HL-60/S4 (cell line): Measurements from ENCODE around the gene SLC2A10.

Source experiments
- in situ Hi-C: fragments of 300-500 bp; cut with MboI; formaldehyde crosslinking; loops from 2 replicates; pipeline ENCODE4 v1.14.3; 2022; ENCODE audit warnings: low sequenced_read_pairs

SLC2A10 gene

DNA sequence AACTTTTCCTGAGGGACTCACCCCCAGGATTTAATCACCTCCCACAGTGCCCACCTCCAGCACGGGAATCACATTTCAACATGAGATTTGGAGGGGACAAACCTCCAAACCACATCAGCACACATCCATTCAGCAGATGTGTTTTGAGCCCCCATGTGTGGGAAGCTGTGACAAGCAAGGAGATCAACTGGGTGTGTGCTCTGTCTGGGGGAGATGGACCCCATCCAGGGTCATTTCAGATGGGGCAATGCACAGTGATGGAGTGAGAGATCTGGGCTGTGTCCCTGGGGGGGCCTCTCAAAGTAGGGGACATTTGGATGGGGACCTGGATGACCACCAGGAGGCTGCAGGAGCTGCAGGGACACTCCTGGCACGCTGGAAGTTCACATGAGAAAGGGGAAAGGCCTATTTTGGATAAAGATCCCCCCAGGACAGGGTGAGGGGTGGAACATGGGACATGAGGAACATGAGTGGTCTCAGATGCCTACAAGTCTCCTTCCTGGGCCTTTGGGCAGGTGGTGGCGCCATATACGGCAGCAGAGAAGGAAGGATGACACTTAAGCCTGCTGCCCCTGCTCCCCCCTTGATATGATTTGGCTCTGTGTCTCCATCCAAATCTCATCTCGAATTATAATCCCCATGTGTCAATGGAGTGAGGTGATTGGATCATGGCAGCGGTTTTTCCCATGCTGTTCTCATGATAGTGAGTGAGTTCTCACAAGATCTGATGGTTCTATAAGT, 49.6 kb downstream of the SLC2A10 start:
- in situ Hi-C loops, result loop anchor here (10.0 kb wide), 2 partner anchors 396 to 626 kb away; no protein-coding TSS in a partner anchor

DNA sequence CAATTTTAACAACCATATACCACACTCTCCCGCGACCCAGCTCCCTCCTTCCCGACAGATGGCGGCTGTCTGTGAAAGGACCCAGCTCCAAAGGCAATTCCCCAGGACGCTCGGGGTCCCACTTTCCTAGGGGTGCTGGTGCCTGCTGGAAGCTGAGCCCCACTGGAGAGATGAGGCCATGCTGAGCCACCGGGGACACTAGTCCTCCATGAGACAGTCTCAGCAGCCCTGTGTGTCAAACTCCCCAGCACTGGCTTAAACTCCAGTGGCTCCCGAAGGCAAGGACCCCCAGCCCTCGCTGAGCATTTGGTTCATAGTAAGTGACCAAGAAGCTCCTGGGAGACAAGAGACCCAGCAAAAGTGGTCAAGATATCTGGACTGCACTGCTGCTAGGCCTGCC, 52.1 kb downstream of the SLC2A10 start:
- in situ Hi-C loops, result no loop called here

DNA sequence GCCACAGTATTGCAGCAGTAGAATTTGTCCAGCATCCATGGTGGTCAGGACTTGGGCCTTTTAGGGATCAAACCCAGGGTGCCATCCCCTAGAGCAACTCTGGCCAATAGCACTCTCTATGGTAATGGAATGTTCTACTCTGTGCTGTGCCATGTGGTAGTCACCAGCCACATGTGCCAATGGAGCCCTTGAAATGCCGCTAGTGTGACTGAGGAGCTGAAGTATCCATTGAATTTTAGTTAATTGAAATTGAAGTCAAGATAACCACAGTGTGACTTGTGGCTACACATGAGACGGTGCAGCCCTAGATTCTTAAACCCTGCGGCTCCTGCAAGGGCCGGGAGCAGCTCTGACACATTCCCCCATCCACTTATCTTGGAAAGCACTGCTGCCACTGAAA, 54.6 kb downstream of the SLC2A10 start:
- in situ Hi-C loops, result no loop called here

DNA sequence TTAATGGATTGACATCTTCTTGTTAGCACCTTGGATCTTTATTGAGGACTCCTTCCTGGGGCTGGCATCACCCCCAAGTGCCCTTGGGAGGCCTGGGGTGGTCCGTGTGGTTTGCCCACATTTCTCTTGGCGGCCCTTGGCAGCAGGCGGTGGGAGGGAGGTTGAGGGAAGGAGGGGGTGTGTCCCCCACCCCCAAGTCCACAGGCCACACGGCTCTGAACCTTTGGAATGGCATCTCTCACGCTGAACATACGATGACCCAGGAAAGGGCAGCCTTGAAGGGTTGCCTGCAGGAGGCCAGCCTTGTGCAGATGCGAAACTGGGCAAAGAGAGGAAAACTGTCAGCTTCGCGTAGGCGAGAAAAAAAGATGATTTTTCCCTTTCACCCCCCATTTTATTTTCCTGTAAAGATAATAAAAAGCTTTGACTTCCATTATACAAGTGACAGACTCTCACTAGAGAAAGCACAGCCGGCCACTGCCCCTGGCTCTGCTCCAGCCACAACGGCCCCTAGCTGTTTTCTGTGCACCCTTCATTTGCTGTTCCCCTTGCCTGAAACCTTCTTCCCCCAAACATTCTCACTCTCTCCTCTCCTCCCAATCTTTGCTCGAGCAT, 56.2 kb downstream of the SLC2A10 start:
- in situ Hi-C loops, result no loop called here

DNA sequence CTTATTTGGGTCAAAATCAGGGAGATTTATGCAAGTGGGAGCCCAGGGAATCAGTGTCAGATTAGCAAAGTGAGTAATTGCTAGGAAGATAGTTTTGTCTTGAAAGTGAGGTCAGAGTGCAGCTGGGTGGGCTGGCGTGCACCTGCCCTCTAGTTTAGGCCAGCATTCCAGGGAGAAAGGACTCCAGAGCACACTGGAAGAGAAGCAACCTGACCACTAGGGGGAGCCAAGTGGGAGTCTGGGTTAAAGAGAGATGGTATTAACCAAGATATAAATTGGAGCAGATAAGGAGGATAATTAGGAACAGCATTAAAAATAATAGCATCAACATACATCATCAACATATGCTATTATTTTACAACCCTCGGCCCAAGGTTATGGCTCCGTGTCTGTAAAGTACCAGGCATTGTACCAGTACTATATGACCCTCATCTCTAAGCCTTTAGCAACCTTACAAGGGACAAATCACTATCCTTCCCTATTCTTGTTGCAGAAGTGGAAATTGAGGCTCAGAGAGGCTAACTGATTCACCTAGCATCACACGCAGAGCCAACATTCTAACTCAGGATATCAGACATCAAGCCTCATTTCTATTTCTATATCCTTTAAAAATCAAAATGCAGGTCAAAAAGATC, 57.8 kb downstream of the SLC2A10 start:
- in situ Hi-C loops, result no loop called here

DNA sequence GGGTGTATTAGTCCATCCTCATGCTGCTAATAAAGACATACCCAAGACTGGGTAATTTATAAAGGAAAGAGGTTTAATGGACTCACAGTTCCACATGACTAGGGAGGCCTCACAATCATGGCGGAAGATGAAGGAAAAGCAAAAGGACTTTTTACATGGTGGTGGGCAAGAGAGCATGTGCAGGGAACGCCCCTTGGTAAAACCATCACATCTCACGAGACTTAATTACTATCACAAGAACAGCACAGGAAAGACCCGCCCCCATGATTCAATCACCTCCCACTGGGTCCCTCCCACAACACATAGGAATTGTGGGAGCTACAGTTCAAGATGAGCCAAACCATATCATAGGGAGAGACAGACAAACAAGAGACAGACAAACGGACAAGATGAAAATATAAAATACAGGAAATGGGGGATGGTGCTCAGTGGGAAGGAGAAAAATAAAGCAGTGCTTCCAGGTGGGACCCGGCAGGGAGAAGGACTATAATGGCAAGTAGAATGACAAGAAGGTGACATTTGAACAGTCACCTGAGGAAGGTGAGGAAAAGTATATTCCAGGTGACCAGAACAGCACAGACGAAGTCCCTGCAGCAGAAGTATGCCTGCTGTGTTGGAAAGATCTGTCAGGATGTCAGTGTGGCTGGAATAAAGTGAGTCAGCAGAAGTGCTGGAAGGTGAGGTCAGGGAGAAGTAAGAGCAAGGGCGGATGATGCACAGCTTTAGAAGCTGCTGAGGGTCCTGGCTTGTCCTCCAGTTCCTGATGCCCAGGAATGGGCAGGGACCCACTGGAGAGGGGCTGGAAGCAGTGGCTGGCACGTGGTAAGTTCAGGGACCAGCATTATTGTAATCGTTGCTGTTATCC, 61.1 kb downstream of the SLC2A10 start:
- in situ Hi-C loops, result no loop called here

DNA sequence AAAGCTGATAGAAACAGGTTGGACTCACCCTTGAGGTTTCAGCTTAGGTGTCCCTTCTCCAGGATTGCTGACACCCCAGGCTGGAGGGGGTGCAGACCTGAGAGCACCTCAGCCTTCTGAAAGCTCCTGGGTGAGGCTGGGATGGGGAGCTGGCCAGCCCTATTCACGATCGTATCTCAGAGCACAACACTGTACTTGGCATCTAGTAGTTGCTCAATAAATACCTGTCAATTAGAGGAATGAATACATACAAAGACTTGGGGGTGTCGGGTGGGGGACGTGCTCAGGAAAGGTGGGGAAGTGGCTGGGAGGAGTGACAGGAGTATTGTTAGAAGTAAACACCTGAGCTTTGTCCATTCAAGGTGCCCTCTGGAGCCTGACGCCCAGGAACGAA, 61.7 kb downstream of the SLC2A10 start:
- in situ Hi-C loops, result no loop called here

DNA sequence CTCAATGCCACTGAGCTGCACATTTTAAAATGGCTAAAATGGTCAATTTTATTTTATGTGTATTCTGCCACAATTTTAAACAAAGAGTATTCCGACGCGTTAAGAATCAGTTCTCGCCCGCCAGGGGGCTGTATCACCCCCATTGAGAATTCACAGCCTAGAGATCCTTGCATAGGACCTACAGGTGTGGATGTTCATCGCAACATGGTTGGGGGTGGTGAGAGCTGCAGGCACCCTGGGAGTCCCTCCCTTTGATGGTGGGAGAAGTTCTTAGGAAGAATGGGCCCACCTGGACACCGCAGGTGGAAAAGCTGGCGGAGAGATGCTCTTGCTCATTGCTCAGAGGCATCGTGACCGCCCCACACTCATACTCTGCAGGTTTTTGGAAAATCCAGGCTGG, 63.5 kb downstream of the SLC2A10 start:
- in situ Hi-C loops, result no loop called here

DNA sequence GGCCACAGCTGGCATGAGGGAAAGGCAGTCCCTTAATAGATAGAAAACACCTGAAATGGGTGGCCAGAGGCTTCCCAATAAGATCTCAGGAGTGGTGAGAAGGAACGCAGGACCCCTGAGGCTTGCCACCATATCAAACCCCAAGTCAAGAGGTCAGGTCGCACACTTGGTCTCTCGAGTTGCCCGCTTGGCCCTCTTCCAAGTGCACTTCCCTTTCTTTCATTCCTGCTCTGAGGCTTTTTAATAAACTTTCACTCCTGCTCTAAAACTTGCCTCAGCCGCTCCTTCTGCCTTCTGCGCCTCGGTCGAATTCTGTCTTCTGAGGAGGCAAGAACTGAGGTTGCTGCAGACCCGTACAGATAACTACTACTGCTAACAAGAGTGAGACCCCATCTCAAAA, 64.2 kb downstream of the SLC2A10 start:
- in situ Hi-C loops, result no loop called here

DNA sequence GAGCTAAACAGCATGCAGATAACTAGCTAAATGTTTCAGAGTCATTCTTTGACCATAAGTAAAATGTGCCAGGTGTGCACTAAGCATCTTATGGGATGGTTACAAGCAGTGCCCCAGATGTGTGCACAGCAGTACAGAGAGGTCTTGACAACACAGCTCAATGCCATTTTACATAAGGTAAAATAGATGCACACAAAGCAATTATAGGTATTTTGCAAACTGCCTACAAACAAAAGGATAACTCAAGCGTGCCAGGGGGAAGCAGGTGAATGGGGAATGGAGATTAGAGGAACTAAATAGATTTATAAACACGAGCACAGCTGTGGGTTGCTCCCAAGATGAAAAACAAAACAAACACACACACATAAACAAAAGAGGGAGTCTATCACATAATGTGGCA, 64.8 kb downstream of the SLC2A10 start:
- in situ Hi-C loops, result no loop called here

DNA sequence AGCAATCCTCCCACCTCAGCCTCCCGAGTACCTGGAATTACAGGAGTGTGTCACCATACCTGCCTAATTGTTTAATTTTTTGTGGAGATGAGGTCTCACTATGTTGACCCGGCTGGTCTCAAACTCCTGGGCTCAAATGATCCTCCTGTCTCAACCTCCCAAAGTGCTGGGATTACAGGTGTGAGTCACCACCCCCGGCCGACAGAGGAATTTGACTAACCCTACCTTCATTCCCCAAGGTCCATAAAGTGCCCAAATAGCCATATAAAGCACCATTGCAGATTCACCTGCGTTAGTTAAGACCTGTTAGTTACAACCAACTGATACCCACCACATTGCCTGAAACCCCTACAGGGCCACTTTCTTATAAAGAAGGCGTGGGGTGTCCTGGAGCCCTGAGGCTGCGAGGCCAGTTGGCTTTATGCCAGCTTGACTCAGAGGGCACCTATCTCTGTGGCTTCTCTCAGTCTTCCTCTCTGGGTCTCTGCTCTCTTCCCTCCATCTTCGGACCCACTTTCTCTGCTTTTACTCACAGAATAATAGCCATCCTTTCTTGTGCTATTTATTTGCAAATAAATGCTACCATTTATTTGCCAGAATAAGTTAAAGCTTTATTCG, 65.6 kb downstream of the SLC2A10 start:
- in situ Hi-C loops, result no loop called here

DNA sequence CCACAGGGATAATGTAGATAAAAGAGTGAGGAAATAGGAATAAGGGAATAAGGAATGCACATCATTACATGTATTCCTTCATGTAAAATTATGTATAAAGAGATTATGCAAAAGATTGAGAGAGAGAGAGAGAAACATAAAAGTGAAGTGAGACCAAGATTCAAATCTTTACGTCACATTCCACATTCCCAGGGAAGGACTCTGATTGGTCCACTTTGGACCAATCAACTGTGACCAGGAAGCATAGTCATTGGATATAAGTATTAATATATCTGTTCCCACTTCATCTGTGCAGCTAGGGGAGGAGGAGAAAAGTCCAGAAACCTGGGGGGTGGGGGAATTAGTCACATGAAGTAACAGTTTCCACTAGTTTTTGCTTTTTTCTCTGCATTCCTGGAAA, 66.4 kb downstream of the SLC2A10 start:
- in situ Hi-C loops, result no loop called here

DNA sequence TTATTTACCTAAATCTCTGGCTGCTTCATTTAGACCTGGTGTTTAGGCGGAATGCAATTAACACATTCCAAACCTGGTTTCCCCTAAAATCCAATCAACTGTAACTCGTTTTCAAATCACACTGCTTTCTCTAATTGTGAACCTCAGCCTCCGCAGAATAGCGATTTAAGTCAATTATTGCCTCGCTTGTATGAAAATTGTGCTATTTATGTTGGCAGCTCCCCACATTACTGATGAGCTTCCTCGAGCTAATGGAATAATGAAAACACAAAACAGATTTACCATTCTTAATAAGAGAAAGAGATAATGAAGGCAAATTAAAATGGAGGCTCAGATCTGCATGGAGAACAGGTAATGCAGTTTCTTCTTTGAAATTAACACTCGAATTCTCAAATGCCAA, 67.9 kb downstream of the SLC2A10 start:
- in situ Hi-C loops, result no loop called here

DNA sequence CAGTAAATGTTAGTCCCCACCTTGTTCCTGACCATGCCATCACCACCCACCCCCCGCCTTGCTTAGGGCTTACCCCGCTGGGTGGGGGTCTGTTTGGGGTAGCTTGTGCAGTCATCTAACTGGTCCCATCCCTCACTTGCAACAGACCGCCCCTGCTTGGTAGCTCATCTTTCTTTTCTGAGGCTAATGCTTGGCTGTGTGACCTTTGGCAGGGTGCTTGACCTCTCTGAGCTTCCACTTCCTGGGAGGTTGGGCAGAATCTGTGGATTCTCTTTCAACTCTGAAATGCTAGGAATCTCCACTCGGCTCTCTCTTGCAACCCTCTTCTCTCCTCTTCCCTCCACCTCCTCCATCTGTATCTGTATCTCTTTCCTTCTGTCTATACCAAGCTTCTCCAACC, 70.4 kb downstream of the SLC2A10 start:
- in situ Hi-C loops, result no loop called here

DNA sequence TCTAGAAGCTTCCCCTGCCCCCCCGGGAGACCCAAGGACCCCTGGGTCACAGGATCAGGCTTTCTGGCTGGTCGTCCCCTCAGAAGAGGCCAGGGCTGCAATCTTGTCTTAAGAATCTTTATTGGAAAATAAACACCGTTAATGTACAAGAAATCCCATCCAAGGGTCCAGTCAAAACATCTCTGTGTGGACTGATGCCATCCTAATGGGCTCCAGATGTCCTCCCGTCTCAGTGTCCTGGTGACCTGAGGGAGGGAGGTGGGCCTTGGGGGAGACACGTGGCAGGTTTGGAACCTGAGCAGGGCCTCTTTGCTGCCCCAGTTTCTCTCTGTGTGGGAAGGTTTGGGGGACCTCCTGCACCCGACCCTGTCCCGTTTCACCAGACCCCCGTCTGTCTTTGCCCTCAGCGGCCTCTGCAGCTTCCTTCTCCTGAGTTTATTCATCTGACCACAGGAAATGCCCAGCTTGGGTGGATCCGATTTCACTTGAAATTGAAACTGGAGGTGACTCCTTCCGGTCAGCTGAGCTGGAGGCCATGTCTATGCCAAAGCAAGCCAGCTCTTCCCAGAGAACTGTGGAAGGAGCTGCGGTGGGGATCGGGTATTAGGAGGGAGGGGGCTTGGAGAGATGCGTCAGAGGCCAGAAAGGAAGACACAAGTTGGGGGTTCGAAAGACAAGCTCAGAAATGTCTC, 75.1 kb downstream of the SLC2A10 start:
- in situ Hi-C loops, result no loop called here
